ENCODE measurements around the gene MAD1L1.

Gene MAD1L1

DNA sequence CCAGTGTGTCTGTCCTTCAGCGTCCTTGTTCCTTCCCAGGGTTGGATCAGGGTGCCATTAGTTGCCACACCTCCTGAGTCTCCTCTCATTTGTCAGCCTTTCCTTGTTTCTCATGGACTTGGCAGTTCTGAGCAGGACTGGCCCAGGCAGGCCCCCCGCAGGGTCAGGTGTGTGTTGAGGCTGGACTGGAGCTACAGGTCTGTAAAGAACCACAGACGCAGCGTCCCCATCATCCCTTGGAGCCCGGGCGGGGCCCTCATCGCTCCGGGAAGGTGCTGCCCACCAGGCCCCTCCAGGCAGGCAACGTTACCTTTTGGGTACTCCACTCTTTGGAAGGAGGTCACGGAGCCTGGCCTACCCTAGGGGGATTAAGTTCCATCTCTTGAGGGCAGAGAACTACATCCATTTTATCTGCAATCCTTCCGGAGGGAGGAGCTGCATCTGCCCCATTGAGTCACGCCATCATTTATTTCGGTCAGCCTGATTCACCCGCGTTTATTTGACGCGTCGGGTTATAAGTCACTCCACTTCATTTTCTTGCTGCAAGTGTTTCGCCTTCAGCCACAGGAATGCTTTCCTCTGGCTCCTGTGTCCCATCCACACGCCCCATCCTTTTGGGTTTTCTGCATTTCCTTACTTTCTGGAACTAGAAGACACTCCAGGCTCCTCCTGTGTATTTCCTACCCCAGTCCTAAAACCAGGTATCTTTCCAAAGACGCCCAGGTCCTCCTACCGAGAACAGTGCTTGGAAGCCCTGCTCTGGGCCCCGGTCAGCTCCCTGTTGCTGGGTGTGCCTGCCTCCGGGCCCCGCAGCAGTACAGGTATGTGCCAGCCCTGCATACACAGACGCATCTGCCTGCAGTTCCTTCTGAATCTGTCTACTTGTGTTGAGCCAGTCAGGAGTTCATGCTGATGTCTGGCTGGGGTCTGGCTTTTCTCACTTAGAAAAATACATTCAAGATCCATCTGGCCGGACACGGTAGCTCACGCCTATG lies 141.9 kb downstream of the MAD1L1 start:
- in situ Hi-C loops (cut with MboI; ENCODE audit: low sequenced_read_pairs): no loop called here
- no peak for DNase-seq (ENCODE audit: low spot score in 2 of 2)
- Histone ChIP-seq H3K4me1 (no peaks in the 10 kb centered on the region), H3K27me3 (ENCODE audit: low read depth) (no peaks in the 10 kb centered on the region), H3K36me3 (replicated peaks) (no peaks in the 10 kb centered on the region), H3K4me3 (no peak overlapping the region), H3K9me3 (no peaks in the 10 kb centered on the region)

DNA sequence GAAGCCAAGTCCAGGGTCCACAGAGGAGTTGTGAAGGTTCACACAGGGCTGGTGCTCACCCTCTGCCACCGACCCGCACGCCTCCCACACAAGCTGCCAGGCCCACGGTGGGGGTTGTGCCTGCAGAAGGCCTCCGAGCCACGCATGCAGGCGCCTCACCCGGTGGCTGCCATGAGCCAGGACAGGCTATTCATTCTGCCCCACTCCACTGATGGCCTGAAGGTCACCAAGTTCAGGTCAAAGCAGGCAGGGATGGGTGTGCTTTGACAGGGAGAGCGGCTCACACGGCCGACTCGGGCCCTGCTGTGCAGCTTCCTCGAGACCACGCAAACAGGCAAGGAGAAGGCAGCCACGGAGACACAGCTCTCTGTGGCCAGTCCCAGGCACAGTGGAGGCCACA lies 143.9 kb downstream of the MAD1L1 start:
- Histone ChIP-seq H3K9me3 (no peaks in the 10 kb centered on the region), H3K4me3 (no peak overlapping the region), H3K36me3 (replicated peaks) (no peaks in the 10 kb centered on the region), H3K27me3 (ENCODE audit: low read depth) (no peaks in the 10 kb centered on the region), H3K4me1 (no peaks in the 10 kb centered on the region)
- in situ Hi-C loops (cut with MboI; ENCODE audit: low sequenced_read_pairs): no loop called here
- DNase-seq (ENCODE audit: low spot score in 2 of 2): no peak

DNA sequence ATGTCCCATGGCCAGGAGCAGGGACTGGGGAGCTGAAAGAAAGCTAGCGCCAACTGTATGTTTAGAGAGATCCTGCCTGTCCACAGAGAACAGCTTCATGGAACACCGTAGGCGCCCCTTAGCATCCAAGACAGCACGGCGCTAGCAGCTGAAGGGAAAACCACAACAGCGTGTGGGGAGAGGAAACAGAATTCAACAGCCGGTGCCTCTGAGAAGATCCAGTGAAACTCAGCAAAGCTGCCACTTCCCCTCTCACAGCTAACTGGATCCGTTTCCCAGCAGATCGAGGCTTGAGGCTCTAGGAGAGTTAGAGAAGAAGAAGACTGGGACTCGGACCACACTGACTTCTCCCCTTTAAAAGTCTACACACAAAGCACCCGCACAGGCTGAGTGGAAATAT lies 145.0 kb downstream of the MAD1L1 start:
- no peaks in the 10 kb centered on the region for H3K36me3 ChIP-seq (replicated peaks)
- H3K9me3 ChIP-seq: no peaks in the 10 kb centered on the region
- no peak overlapping the region for H3K4me3 ChIP-seq
- H3K4me1 ChIP-seq: no peaks in the 10 kb centered on the region
- no peak for DNase-seq (ENCODE audit: low spot score in 2 of 2)
- in situ Hi-C loops (cut with MboI; ENCODE audit: low sequenced_read_pairs): no loop called here
- no peaks in the 10 kb centered on the region for H3K27me3 ChIP-seq (ENCODE audit: low read depth)

DNA sequence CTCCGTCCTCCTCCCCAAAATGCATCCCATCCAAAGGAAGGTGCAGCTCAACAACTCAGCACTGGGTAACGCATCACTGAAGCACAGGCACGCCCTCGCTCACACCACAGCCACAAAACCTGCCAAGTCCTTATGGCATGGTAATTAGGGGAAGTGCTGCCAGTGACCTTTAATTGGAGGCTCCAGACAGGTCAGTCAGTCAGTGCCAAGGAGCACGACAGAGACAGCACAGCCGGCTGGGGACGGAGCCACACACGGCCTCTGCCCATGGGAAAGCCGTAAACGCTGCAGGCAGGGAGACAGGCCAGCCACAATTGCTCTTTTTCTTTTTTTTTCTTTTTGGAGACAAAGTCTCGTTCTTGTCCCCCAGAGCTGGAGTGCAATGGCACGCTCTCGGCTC lies 146.5 kb downstream of the MAD1L1 start:
- H3K9me3 ChIP-seq: no peaks in the 10 kb centered on the region
- no peak overlapping the region for H3K4me3 ChIP-seq
- no peaks in the 10 kb centered on the region for H3K4me1 ChIP-seq
- no peaks in the 10 kb centered on the region for H3K36me3 ChIP-seq (replicated peaks)
- in situ Hi-C loops (cut with MboI; ENCODE audit: low sequenced_read_pairs): no loop called here
- no peak for DNase-seq (ENCODE audit: low spot score in 2 of 2)
- no peaks in the 10 kb centered on the region for H3K27me3 ChIP-seq (ENCODE audit: low read depth)

DNA sequence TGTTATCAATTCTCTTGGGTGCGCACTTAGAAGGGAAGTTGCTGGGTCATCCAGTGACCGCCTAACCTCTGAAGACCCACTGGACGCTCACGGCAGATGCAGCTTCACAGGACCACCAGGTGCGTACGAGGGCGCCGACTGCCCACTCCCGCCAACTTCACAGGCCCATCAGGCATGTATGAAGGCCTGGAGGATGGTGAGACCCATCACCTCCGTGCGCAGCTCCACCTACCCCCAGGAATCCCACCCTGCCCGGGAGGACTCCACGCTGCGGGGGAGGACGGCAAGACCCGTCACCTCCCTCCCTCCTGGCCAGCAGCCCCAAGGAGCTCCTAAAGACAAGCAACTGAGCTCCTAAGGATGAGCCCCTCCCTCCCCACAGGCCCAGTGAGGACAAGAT lies 146.9 kb downstream of the MAD1L1 start:
- in situ Hi-C loops (cut with MboI; ENCODE audit: low sequenced_read_pairs): no loop called here

DNA sequence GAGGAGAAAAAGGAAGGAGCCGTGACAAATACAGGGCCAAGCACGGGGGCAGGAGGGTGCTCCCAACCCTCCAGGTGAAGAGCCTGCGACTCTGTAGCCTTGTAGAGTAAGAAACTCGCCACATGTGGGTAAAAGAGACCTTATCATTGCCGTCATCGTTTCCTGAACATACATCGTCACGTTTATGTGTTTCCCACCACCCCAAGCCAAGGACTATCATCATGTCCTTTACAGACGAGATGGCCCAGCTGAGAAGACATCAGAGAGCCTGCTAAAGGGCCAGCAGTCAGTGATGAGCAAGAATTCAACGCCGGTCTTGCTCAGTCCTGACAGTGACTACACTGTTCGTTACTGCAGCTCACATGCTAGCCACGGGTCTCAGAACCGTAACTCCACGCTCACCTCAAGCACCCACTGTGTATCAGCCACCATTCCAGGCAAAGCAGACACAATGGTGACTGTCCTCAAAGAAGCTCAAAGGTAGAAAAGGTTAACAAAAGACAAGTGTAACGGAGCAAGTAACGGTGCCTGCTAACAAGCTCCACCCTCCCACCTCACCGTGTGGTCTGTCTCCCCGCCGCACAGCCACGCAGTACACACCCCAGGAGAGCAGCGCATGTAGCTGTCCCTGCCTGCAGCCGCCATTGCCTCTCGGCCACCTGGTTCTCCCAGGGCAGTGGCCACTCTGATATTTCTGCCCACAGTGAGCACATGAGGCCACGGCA lies 147.8 kb downstream of the MAD1L1 start:
- Histone ChIP-seq H3K4me1 (peaks cover 2% of the 10 kb centered on the region), H3K27me3 (ENCODE audit: low read depth) (no peaks in the 10 kb centered on the region), H3K9me3 (no peaks in the 10 kb centered on the region), H3K36me3 (replicated peaks) (no peaks in the 10 kb centered on the region), H3K4me3 (no peak overlapping the region)
- in situ Hi-C loops (cut with MboI; ENCODE audit: low sequenced_read_pairs): no loop called here
- DNase-seq (ENCODE audit: low spot score in 2 of 2): no peak

More for the DNA sequence above, 146.9 kb downstream of the MAD1L1 start:
- Histone ChIP-seq H3K27me3 (ENCODE audit: low read depth) (no peaks in the 10 kb centered on the region), H3K36me3 (replicated peaks) (no peaks in the 10 kb centered on the region), H3K4me1 (no peaks in the 10 kb centered on the region), H3K9me3 (no peaks in the 10 kb centered on the region), H3K4me3 (no peak overlapping the region)
- DNase-seq (ENCODE audit: low spot score in 2 of 2): no peak

DNA sequence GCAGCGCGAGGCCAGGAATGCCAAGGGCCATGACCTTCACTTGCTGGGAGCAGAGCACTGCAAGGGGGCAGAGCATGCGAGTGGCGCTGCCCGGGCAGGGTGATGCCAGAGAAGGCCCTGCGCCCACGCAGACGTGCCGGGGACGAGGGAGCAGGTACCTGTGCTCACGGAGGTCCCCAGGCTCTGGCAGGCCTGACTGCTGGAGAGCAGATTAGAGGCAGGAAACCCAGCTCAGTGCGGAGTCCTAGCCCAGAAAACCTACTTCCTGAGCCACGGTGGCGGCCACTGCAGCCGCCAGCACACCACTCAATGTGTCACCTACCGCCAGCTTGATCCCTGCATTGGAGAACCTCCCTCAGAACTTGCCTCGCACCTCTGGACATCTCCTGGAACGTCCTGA lies 148.4 kb downstream of the MAD1L1 start:
- no peak for DNase-seq (ENCODE audit: low spot score in 2 of 2)
- in situ Hi-C loops (cut with MboI; ENCODE audit: low sequenced_read_pairs): no loop called here
- no peaks in the 10 kb centered on the region for H3K27me3 ChIP-seq (ENCODE audit: low read depth)
- H3K9me3 ChIP-seq: no peaks in the 10 kb centered on the region
- H3K4me1 ChIP-seq: peaks cover 8% of the 10 kb centered on the region
- no peak overlapping the region for H3K4me3 ChIP-seq
- no peaks in the 10 kb centered on the region for H3K36me3 ChIP-seq (replicated peaks)

DNA sequence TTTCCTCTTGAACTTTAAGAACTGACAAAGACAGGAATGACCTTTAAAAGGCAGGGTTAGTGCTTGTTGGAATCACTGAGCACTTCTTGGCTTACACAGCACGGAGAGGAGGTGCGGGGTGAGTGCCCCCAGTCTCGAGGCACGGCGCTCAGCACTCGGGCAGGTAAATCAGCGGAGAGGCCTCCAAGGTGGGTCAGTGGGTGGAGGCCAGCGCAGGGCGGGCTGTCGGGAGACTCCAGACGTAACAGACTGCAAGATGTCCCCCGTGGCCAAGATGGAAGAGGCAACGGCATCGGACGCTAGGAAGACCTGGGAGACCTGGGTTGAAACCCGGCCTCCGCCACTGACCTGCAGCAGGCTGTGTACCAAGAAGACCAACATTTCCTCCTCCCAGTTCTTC lies 149.4 kb downstream of the MAD1L1 start:
- DNase-seq (ENCODE audit: low spot score in 2 of 2): no peak
- H3K9me3 ChIP-seq: no peaks in the 10 kb centered on the region
- in situ Hi-C loops (cut with MboI; ENCODE audit: low sequenced_read_pairs): no loop called here

DNA sequence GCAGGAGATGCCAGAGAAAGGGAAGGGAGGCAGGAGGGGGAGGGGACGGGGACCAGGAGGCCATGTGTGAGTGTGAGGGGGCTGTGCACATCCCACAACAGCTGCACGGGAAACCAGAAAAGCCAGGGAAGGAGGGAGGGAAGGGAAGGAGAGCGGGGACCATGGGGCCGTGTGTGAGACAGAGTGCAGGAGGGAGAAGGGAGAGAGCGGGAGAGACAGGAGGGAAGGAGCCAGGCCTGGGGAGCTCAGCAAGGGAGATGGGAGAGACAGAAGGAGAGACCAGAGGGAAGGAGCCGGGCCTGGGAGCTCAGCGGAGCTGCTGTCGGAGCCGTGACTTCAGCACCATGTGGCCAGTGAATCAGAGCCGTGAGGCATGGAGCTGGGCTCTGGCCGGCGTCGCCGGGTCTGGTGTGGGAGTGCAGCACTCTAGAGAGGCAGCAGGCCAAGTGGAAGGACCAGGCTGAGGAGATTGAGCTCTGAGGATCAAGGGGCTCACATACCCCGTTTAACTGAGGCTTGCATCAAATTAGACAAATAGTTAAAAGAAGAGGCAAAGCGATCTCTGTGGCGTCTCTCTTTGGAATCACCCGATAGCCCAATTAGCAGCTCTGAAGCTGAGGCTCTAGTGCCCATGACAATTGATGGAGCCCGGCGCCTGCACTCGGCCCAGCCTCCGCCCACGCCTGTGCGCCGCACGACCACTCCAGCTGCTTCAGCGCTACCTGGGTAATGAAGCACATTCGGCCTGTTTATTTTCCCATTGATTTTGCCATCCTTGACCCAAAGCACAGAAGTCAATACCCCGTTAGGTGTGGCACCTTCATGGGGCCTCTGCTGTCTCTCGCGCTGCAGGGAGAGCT lies 150.4 kb downstream of the MAD1L1 start:
- DNase-seq (ENCODE audit: low spot score in 2 of 2): no peak

More for the DNA sequence above, 149.4 kb downstream of the MAD1L1 start:
- H3K4me1 ChIP-seq: peaks cover 12% of the 10 kb centered on the region
- H3K36me3 ChIP-seq (replicated peaks): no peaks in the 10 kb centered on the region
- H3K4me3 ChIP-seq: no peak overlapping the region
- no peaks in the 10 kb centered on the region for H3K27me3 ChIP-seq (ENCODE audit: low read depth)

DNA sequence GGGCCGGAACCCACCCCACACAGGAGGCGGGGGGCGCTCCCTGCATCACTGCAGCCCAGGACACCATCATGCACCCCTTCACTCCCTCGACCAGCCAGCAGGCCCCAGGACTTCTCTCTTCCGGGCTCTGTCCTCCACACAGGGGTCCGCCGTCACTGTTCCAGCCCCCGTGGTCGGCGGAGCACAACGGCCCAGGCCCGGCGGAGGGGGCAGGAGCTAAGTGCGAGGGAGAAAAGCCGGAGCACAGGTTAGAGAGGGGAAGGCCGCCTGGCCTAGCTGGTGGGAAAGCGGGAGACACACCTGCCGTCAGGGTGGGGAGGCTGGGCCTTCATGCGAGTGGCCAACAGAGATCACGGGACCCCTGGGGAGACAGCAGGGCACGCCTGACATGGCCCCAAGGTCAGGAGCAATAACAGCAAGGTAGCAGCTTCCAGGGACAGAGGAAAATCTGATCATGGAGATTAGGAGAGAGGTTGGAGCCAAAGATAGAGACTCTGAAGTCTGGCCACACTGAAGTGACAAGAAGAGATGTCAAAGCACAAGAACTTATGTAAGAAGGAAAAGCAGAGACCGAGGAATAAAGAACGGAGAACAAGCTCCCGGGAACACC lies 151.1 kb downstream of the MAD1L1 start:
- in situ Hi-C loops (cut with MboI; ENCODE audit: low sequenced_read_pairs): no loop called here
- Histone ChIP-seq H3K36me3 (replicated peaks) (no peaks in the 10 kb centered on the region), H3K9me3 (no peaks in the 10 kb centered on the region), H3K27me3 (ENCODE audit: low read depth) (no peaks in the 10 kb centered on the region), H3K4me3 (no peak overlapping the region), H3K4me1 (peaks cover 12% of the 10 kb centered on the region)
- no peak for DNase-seq (ENCODE audit: low spot score in 2 of 2)

More for the DNA sequence above, 150.4 kb downstream of the MAD1L1 start:
- Histone ChIP-seq H3K27me3 (ENCODE audit: low read depth) (no peaks in the 10 kb centered on the region), H3K4me3 (no peak overlapping the region), H3K4me1 (peaks cover 12% of the 10 kb centered on the region), H3K36me3 (replicated peaks) (no peaks in the 10 kb centered on the region), H3K9me3 (no peaks in the 10 kb centered on the region)
- in situ Hi-C loops (cut with MboI; ENCODE audit: low sequenced_read_pairs): no loop called here

DNA sequence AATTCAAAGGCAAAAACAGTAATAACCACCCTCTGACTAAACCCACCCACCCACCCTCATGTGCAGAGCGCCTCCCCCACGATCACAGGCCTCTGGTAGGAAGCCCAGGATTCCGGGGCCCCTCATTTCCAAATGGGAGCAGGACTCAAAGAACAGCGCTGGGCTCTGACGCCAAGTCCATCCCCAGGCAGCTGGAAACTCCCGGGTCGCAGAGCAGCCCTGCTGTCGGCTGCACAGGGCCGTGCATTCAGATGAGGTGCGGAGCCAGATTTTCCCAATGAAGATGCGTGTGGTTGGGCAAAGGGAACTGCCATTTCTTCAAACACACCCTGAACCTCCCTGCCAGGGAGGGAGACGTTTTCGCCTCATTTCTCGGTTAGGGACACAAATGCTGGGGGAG lies 152.3 kb downstream of the MAD1L1 start:
- in situ Hi-C loops (cut with MboI; ENCODE audit: low sequenced_read_pairs): no loop called here
- H3K36me3 ChIP-seq (replicated peaks): no peaks in the 10 kb centered on the region
- no peak overlapping the region for H3K4me3 ChIP-seq
- H3K27me3 ChIP-seq (ENCODE audit: low read depth): no peaks in the 10 kb centered on the region
- H3K4me1 ChIP-seq: peaks cover 12% of the 10 kb centered on the region
- DNase-seq (ENCODE audit: low spot score in 2 of 2): no peak
- no peaks in the 10 kb centered on the region for H3K9me3 ChIP-seq

DNA sequence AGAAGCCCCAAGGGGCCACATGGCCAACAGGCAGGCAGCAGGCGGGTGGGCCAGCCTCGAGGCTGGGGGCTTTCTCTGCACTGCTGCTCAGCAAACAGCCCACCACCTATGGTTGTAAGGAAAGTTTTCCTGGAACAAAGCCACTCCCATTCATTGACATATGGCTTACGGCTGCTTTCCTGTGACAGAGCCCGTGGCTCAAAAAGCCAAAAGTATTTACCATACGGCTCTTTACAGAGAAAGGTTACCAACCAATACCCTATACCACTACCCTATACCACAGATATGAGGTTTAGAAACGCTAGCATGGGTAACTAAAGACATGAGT lies 152.7 kb downstream of the MAD1L1 start:
- H3K9me3 ChIP-seq: no peaks in the 10 kb centered on the region
- no peak overlapping the region for H3K4me3 ChIP-seq
- no peaks in the 10 kb centered on the region for H3K27me3 ChIP-seq (ENCODE audit: low read depth)
- in situ Hi-C loops (cut with MboI; ENCODE audit: low sequenced_read_pairs): no loop called here
- peaks cover 12% of the 10 kb centered on the region for H3K4me1 ChIP-seq
- DNase-seq (ENCODE audit: low spot score in 2 of 2): no peak
- H3K36me3 ChIP-seq (replicated peaks): no peaks in the 10 kb centered on the region

DNA sequence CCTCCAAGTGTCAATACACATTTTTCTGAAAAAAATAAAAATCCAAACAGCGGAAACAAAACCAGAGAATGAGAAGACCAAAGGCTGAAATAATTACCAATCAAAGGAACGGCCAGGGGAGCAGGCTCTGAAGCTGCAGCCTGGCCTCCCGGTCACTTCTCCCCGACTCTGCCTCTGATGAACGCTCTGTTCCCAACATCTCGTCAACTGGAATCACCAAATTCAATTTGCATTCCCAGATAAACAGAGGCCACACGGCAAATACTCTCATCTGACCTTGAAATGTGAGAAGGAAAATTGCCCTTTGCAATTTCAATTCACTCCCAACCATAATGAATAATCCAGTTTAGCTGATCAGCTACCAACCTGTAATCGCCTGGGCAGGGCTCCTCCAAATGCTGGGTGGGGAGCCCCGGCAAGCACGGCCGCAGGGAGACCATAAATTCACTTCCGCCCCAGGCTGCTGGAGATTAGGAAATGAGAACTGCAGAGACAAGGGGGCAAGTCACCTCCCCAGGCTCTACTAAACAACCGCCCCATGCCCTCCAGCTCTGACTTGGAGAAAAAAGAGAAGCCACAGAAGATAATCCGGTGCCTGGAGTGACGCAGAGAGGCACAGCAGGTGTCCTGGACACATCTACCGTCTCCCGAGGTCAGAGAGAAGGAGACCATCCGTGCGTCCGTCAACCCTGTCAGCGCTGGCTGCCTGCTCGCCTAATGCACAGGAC lies 153.2 kb downstream of the MAD1L1 start:
- H3K9me3 ChIP-seq: no peaks in the 10 kb centered on the region
- peaks cover 12% of the 10 kb centered on the region for H3K4me1 ChIP-seq
- H3K36me3 ChIP-seq (replicated peaks): no peaks in the 10 kb centered on the region
- no peak overlapping the region for H3K4me3 ChIP-seq
- in situ Hi-C loops (cut with MboI; ENCODE audit: low sequenced_read_pairs): no loop called here
- DNase-seq (ENCODE audit: low spot score in 2 of 2): peak; percentile 42 to 64
- no peaks in the 10 kb centered on the region for H3K27me3 ChIP-seq (ENCODE audit: low read depth)
